ENCODE data around the gene TXNDC12. TPM values are rescaled to one million over a fixed set of nuclear protein-coding genes. Genes with fewer than 3 reads are reported as not detected.
"Not testable (repeated sequence)": the region's sequence is repeated elsewhere in the genome, so short reads cannot be mapped to it uniquely, and the experiment has no call there.

The TXNDC12 gene
- 55.5 TPM for total RNA-seq
- long read RNA-seq, transcript TXNDC12-201 (7 exons, 2,396 nt) = major isoform, 97 of 102 reads
- long read RNA-seq, partial matches to known transcripts = 0 of 102 reads
- long read RNA-seq, other reads (novel, unspliced or antisense) = 5 of 102 reads

GRCh38 chr1:52055066-52055865, at the start of gene TXNDC12:
Gene TXNDC12 (minus strand): TSS chr1:52055191. CDS start chr1:52055096, 95 bp downstream.
- no peaks in the 10 kb centered on the region for H3K9me3 ChIP-seq
- peak within 1 kb of the TSS; percentile 92 for H3K27ac ChIP-seq
- peak; percentile 91 to 93 for ATAC-seq
- H3K4me3 ChIP-seq = peak within 1 kb of the TSS; percentile 92
- H3K36me3 ChIP-seq = peaks cover 15% of the 10 kb centered on the region
- TF ChIP-seq CTCF (IDR thresholded peaks at IDR 0.05) = no peak
- peak; percentile 90 for DNase-seq
- H3K4me1 ChIP-seq = peaks cover 47% of the 10 kb centered on the region
- no peaks in the 10 kb centered on the region for H3K27me3 ChIP-seq (ENCODE audit: low read depth)
- intact Hi-C loops (cut with DNase I) = no loop called here

GRCh38 chr1:52102336-52103013, 47.5 kb upstream of the TXNDC12 start:
- H3K4me3 ChIP-seq = no peak overlapping the region
- H3K27ac ChIP-seq = no peak overlapping the region
- intact Hi-C loops (cut with DNase I) = no loop called here
- H3K4me1 ChIP-seq = no peaks in the 10 kb centered on the region
- H3K36me3 ChIP-seq = no peaks in the 10 kb centered on the region
- H3K27me3 ChIP-seq (ENCODE audit: low read depth) = no peaks in the 10 kb centered on the region
- H3K9me3 ChIP-seq = no peaks in the 10 kb centered on the region
- ATAC-seq = no peak
- no peak for DNase-seq
- no peak for TF ChIP-seq CTCF (IDR thresholded peaks at IDR 0.05)

GRCh38 chr1:52098139-52098871, 43.3 kb upstream of the TXNDC12 start:
- no peak overlapping the region for H3K4me3 ChIP-seq
- no peaks in the 10 kb centered on the region for H3K9me3 ChIP-seq
- no peak overlapping the region for H3K27ac ChIP-seq
- no peaks in the 10 kb centered on the region for H3K4me1 ChIP-seq
- TF ChIP-seq CTCF (IDR thresholded peaks at IDR 0.05) = no peak
- no peaks in the 10 kb centered on the region for H3K27me3 ChIP-seq (ENCODE audit: low read depth)
- ATAC-seq = no peak
- no peak for DNase-seq
- intact Hi-C loops (cut with DNase I) = no loop called here
- H3K36me3 ChIP-seq = no peaks in the 10 kb centered on the region

- DNase-seq (no peak), ATAC-seq (no peak)
- no peaks in the 10 kb centered on the region for H3K4me1 ChIP-seq
- intact Hi-C loops (cut with DNase I) = no loop called here
- peaks cover 4% of the 10 kb centered on the region for H3K36me3 ChIP-seq
- TF ChIP-seq CTCF (IDR thresholded peaks at IDR 0.05) = no peak
- no peak overlapping the region for H3K27ac ChIP-seq
- no peak overlapping the region for H3K4me3 ChIP-seq
- H3K27me3 ChIP-seq (ENCODE audit: low read depth) = no peaks in the 10 kb centered on the region
- H3K9me3 ChIP-seq = no peaks in the 10 kb centered on the region
Measured at GRCh38 chr1:52096216-52096615, 41.2 kb upstream of the TXNDC12 start.

GRCh38 chr1:52094300-52094699, 39.3 kb upstream of the TXNDC12 start:
- H3K27me3 ChIP-seq (ENCODE audit: low read depth); ATAC-seq; H3K9me3 ChIP-seq; intact Hi-C loops (cut with DNase I); DNase-seq; H3K27ac ChIP-seq; H3K4me1 ChIP-seq; H3K4me3 ChIP-seq: not testable (repeated sequence)
- peaks cover 18% of the 10 kb centered on the region for H3K36me3 ChIP-seq

GRCh38 chr1:52087892-52088291, 32.9 kb upstream of the TXNDC12 start:
- H3K4me3 ChIP-seq; ATAC-seq; H3K27me3 ChIP-seq (ENCODE audit: low read depth); H3K27ac ChIP-seq; intact Hi-C loops (cut with DNase I); H3K9me3 ChIP-seq; H3K4me1 ChIP-seq; DNase-seq: not testable (repeated sequence)
- peaks cover 55% of the 10 kb centered on the region for H3K36me3 ChIP-seq
